Gastrocnemius medialis (tissue), 4 donors: Measurements from ENCODE around the gene CTBP2. TPM values are rescaled to one million over a fixed set of nuclear protein-coding genes. Genes with fewer than 3 reads are reported as not detected.

Source experiments
- ATAC-seq, 2 donors: fragments of 150-250 bp; one replicate each; pipeline ENCODE4 v1.9.1; 2016
- DNase-seq, 2 donors: peaks; one replicate each; pipeline ENCODE4 v3.0.0-alpha.2; 2019
- H3K27ac ChIP-seq, 4 donors: fragments of 200-600 bp; sonication (generic); 1 replicate in 1 of 4; 2 replicates in 3 of 4; pipeline ENCODE4 v1.5.1; 2016 to 2018; ENCODE audit warnings: mild to moderate bottlenecking in 2 of 4, moderate library complexity in 1 of 4
- H3K27me3 ChIP-seq, 3 donors: fragments of 200-600 bp; sonication (generic) in 2 of 3; 1 replicate in 1 of 3; 2 replicates in 2 of 3; pipeline versions ENCODE4 v1.5.1 to v1.6.0; 2016 to 2019; ENCODE audit warnings: mild to moderate bottlenecking in 1 of 3, moderate library complexity in 1 of 3
- H3K36me3 ChIP-seq, 2 donors: fragments of 200-600 bp; sonication (generic) in 1 of 2; one replicate each; pipeline ENCODE4 v1.5.1; 2017 to 2018
- H3K4me1 ChIP-seq, 2 donors: fragments of 200-600 bp; sonication (generic) in 1 of 2; one replicate each; pipeline ENCODE4 v1.5.1; 2016 to 2017; ENCODE audit warnings: mild to moderate bottlenecking in 2 of 2
- H3K4me3 ChIP-seq, 4 donors: fragments of 200-600 bp; sonication (generic) in 3 of 4; 1 replicate in 1 of 4; 2 replicates in 3 of 4; pipeline ENCODE4 v1.5.1; 2016 to 2019; ENCODE audit warnings: mild to moderate bottlenecking in 2 of 4
- H3K9me3 ChIP-seq, 3 donors: fragments of 200-600 bp; sonication (generic) in 2 of 3; 1 replicate in 1 of 3; 2 replicates in 2 of 3; pipeline ENCODE4 v1.5.1; 2016 to 2019
- POLR2A ChIP-seq, 2 donors: fragments of 450-650 bp; IDR thresholded peaks; one replicate each; pipeline ENCODE4 v1.6.1; 2017; ENCODE audit warnings: antibody characterized with exemption in 2 of 2, mild to moderate bottlenecking in 2 of 2, moderate library complexity in 2 of 2
- in situ Hi-C, 4 donors: fragments of 200-750 bp; cut with MboI; loops; one replicate each; pipeline versions ENCODE4 v1.15.0 to v1.8.0; 2017; ENCODE audit warnings: low sequenced_read_pairs in 4 of 4
- intact Hi-C: fragments of 100-400 bp; cut with DNase I; formaldehyde crosslinking; loops from one replicate; pipeline ENCODE4 v1.15.1; 2023; ENCODE audit warnings: low total_unique reads
- total RNA-seq, 4 donors: library from RNA; depleted of rRNA; stranded (reverse); fragments of >200 nt; gene quantifications; one replicate each; pipeline versions ENCODE4 v1.1.0 to v1.2.3, GENCODE V29; 2016
- TF ChIP-seq, protein P1 (sequence below), 5 experiments: fragments of 450-650 bp in 3 of 5; fragments of 200-600 bp in 2 of 5; sonication (generic) in 2 of 5; IDR thresholded peaks in 4 of 5; conservative IDR thresholded peaks in 1 of 5; 1 replicate in 4 of 5; 2 replicates in 1 of 5; pipeline ENCODE4 v1.5.1; 2016 to 2019; ENCODE audit warnings: antibody characterized with exemption in 5 of 5, mild to moderate bottlenecking in 3 of 5, moderate library complexity in 3 of 5

CTBP2 gene
- total RNA-seq, 4 donors from 2014 or later: 13.9 to 36.7 (median 21.1) TPM

DNA sequence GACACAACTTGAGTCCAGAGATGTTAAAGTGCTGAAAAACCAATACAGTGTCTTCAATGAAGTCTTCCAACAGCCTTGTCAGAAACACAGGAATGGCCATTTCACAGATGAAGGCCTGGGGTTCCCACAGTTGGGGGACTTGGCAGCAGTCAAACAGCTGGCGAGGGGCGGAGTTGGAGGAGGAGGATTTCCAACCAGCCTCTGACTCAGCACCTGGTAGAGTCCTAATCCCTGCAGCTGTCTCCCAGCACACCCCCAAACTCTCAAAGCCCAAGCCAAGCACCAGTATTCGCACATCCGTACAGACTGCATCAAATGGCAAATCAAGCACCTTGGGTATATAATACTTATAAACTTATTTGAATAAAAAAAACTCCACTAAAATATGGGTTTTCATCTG, 28.0 kb downstream of the CTBP2 start:
- ATAC-seq (no peak), DNase-seq (peak in 1 of 2 donors; percentile 34)
- no peaks in the 10 kb centered on the region for H3K27me3 ChIP-seq
- TF ChIP-seq, protein P1, sequence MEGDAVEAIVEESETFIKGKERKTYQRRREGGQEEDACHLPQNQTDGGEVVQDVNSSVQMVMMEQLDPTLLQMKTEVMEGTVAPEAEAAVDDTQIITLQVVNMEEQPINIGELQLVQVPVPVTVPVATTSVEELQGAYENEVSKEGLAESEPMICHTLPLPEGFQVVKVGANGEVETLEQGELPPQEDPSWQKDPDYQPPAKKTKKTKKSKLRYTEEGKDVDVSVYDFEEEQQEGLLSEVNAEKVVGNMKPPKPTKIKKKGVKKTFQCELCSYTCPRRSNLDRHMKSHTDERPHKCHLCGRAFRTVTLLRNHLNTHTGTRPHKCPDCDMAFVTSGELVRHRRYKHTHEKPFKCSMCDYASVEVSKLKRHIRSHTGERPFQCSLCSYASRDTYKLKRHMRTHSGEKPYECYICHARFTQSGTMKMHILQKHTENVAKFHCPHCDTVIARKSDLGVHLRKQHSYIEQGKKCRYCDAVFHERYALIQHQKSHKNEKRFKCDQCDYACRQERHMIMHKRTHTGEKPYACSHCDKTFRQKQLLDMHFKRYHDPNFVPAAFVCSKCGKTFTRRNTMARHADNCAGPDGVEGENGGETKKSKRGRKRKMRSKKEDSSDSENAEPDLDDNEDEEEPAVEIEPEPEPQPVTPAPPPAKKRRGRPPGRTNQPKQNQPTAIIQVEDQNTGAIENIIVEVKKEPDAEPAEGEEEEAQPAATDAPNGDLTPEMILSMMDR (IDR thresholded peaks at IDR 0.05 in 4 of 5, conservative IDR thresholded peaks at IDR 0.05 in 1 of 5): no peak
- no peak for TF ChIP-seq POLR2A (IDR thresholded peaks at IDR 0.05)
- H3K4me3 ChIP-seq: no peak overlapping the region
- peaks cover 84 to 90% of the 10 kb centered on the region in 2 donors for H3K4me1 ChIP-seq
- intact Hi-C loops (no loop called here), in situ Hi-C loops (no loop called here)
- H3K36me3 ChIP-seq: peaks cover 0 to 5% of the 10 kb centered on the region in 2 donors
- no peaks in the 10 kb centered on the region for H3K9me3 ChIP-seq
- H3K27ac ChIP-seq: peak overlapping the region; percentile 91 to 97 (median 97)

DNA sequence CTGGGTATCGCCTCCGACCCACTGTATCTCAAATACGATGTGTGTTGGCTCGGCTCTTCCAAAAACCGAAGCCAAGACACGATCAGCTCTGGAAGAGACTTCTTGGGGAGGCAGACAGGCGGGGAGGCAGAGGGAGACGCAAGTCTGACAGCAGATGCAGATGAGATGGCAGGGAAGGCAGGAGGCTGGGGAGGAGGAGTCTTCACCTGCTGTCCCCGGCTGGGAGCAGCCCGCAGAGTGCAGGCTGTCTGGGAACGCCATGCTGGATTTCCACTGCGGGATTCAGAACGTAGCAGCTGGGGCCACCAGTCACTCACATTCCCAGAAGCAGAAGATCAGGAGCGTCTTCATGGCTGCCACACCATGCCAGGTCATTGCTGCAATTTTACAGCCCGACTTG, 29.4 kb downstream of the CTBP2 start:
- no peaks in the 10 kb centered on the region for H3K27me3 ChIP-seq
- in situ Hi-C loops (no loop called here), intact Hi-C loops (no loop called here)
- no peak overlapping the region for H3K4me3 ChIP-seq
- TF ChIP-seq, protein P1 (IDR thresholded peaks at IDR 0.05 in 4 of 5, conservative IDR thresholded peaks at IDR 0.05 in 1 of 5): no peak
- no peak for TF ChIP-seq POLR2A (IDR thresholded peaks at IDR 0.05)
- DNase-seq (no peak), ATAC-seq (no peak)
- peaks cover 0 to 5% of the 10 kb centered on the region in 2 donors for H3K36me3 ChIP-seq
- peak overlapping the region; percentile 91 to 97 (median 97) for H3K27ac ChIP-seq
- H3K4me1 ChIP-seq: peaks cover 85 to 91% of the 10 kb centered on the region in 2 donors
- no peaks in the 10 kb centered on the region for H3K9me3 ChIP-seq

DNA sequence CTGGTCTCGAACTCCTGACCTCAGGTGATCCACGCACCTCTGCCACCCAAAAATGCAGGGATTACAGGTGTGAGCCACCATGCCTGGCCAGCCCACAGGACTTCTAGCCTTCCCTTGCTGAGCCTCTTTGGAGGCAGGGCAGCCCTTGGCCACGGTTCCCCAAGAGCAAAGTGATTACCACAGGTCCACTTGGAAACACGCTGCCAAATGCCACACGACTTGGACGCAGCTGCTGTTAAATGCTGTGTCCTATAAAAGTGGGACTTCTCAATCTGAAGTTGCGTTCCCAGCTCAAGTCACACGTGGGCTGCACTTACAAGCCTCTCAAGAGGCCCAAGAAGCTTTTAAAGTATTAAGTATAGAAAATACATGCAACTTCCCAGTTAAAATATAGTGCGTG, 30.1 kb downstream of the CTBP2 start:
- Histone ChIP-seq H3K27me3 (no peaks in the 10 kb centered on the region), H3K4me3 (no peak overlapping the region), H3K36me3 (peaks cover 0 to 5% of the 10 kb centered on the region in 2 donors), H3K4me1 (peaks cover 88 to 92% of the 10 kb centered on the region in 2 donors), H3K9me3 (no peaks in the 10 kb centered on the region), H3K27ac (peak overlapping the region; percentile 91 to 97 (median 97))
- intact Hi-C loops: no loop called here
- ATAC-seq (no peak), DNase-seq (peak in 1 of 2 donors; percentile 67)
- in situ Hi-C loops: no loop called here
- TF ChIP-seq, protein P1 (IDR thresholded peaks at IDR 0.05 in 4 of 5, conservative IDR thresholded peaks at IDR 0.05 in 1 of 5): no peak
- no peak for TF ChIP-seq POLR2A (IDR thresholded peaks at IDR 0.05)

DNA sequence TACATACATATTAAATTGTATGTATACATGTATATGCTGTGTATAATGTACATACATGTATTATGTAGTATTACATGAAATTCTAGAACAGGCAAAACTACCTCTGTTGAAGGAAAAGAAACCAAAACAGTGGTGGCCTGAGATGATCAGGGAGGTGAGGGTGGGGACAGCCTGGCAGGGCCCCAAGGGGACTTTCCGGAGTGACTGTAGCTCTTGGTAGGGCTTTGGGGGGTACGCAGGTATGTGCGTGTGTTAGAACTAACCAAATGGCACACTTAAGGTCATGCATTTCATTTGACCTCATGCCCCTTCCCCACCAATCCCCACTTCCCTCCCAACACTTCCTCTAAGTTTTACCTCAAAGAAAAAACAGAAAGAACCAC, 31.3 kb downstream of the CTBP2 start:
- H3K27ac ChIP-seq: peak overlapping the region; percentile 91 to 97 (median 97)
- no peak overlapping the region for H3K4me3 ChIP-seq
- no peaks in the 10 kb centered on the region for H3K27me3 ChIP-seq
- no peak for DNase-seq
- H3K36me3 ChIP-seq: peaks cover 0 to 5% of the 10 kb centered on the region in 2 donors
- H3K9me3 ChIP-seq: no peaks in the 10 kb centered on the region
- peaks cover 93 to 97% of the 10 kb centered on the region in 2 donors for H3K4me1 ChIP-seq
- no peak for ATAC-seq
- intact Hi-C loops: no loop called here
- in situ Hi-C loops: no loop called here
- TF ChIP-seq POLR2A (IDR thresholded peaks at IDR 0.05): no peak
- TF ChIP-seq, protein P1 (IDR thresholded peaks at IDR 0.05 in 4 of 5, conservative IDR thresholded peaks at IDR 0.05 in 1 of 5): no peak
